Measurements from ENCODE around the gene PACS2.
"Not testable (repeated sequence)": the region's sequence is repeated elsewhere in the genome, so short reads cannot be mapped to it uniquely, and the experiment has no call there.

PACS2 gene

DNA sequence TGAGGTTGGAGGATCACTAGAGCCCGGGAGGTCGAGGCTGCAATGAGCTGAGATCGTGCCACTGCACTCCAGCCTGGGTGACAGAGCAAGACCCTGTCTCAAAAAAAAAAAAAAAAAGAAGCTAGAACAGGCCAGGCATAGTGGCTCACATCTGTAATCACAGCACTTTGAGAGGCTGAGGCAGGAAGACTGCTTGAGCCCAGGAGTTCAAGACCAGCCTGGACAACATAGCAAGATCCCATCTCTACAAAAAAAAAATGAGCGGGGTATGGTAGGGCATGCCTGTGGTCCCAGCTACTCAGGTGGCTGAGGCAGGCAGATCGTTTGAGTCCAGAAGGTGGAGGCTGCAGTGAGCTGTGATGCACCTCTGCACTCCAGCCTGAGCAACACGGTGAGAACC is 25.6 kb upstream of the PACS2 start:
- not testable (repeated sequence) for DNase-seq

DNA sequence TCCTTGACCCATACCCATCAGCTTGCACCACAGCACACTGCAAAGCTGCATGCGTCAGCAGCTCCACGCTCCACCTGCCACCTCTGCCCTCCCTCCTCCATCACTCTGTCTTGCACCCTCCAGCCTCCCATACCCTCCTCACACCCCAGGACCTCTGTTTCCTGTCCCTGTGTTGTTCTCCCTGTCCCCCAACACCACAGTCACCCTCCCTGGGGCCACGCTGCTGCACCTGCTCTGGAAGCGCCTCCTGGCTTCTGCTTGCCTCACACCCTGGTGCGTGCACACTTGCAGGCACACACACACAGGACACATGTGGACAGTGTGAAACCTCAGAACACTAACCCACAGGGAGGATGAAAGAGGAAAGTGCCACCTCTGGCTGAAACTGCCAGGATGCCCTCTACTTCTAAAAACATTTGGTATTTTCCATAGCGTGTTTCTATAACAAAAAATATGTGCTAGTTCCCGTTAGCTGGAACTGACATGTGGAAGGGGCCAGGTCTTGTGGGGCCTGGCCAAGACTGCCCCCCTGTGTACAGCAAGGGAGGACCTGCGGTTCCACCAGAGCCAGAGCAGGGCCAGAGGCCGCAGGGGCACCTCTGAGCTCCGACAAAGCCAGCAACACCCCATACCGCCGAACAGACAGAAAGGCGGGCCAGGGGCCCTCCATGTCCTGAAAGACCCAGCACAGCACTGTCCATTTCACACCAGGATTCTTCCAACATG is 23.8 kb upstream of the PACS2 start:
- no peak for DNase-seq

DNA sequence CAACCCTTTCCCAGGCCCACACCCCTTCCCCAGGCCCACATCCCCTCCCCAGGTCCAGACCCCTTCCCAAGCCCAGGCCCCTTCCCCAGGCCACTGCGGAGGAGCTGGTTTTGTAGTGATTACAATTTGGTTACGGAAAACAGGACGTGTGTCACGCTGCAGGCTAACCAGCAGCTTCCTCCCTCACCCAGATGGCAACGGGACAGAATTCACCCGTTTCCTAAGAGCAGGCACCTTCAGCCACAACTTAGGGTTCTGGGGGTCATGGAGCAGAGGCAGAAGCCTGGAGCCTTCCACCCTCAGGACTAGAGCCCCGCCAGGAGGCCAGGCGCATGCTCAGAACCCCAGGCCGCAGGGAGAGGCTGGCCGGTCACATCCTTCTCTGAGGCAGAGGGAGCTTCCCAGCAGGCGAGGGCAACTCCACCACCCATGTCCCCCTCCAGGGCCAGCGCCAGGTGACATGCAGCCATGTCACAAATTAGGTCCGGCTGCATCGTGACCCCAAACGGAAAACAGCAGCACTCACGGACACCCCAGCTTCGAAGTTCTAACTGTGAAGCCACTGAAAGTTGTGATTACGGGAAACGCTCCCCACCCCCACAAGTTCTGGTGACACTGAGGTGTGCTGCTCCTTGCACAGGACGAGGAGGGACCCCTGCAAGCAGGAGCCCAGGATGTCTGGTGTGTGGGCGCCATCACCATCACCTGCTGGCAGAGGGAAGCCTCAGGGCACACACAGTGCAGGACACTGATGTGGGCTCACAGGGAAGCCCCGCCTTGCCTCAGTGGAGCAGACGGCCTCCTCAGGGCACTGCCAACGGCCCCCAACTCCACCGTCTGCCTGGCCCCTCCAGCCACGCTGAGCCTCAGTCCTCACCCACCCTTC is 21.5 kb upstream of the PACS2 start:
- DNase-seq, result peak in 1 of 4 experiments; percentile 11

DNA sequence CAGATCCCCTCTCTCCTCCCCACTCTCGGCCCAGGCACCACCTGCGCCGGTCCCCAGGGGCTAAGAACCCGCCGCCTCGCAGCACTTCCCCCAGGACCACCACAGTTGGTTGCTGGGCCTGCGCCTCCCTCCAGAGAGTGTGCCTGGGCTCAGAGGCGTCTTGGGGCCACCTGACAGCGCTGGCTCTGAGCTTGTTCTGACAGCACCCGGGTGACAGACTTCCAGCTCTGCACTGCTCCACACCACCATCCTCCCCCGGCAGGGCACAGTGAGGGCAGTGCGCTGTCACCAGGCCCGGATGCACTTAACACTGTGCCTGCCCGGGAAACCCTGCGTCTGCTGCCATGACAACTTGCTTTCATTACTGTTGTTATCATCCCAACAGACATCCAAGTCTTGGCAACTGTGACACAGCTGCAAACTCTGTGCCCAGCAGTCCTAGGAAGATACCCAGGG is 20.4 kb upstream of the PACS2 start:
- peak in 2 of 4 experiments; percentile 28 to 64 for DNase-seq

DNA sequence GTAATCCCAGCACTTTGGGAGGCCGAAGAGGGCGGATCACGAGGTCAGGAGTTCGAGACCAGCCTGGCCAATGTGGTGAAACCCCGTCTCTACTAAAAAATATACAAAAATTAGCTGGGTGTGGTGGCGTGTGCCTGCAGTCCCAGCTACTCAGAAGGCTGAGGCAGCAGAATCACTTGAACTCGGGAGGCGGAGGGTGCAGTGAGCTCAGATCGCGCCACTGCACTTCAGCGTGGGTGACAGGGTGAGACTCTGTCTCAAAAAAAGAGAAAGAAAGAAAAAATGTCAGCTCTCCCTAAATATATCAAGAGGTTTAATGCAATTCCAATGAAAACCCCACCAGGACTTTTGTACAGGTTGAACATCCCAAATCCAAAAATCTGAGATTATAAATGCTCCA is 17.2 kb upstream of the PACS2 start:
- DNase-seq, result not testable (repeated sequence)

DNA sequence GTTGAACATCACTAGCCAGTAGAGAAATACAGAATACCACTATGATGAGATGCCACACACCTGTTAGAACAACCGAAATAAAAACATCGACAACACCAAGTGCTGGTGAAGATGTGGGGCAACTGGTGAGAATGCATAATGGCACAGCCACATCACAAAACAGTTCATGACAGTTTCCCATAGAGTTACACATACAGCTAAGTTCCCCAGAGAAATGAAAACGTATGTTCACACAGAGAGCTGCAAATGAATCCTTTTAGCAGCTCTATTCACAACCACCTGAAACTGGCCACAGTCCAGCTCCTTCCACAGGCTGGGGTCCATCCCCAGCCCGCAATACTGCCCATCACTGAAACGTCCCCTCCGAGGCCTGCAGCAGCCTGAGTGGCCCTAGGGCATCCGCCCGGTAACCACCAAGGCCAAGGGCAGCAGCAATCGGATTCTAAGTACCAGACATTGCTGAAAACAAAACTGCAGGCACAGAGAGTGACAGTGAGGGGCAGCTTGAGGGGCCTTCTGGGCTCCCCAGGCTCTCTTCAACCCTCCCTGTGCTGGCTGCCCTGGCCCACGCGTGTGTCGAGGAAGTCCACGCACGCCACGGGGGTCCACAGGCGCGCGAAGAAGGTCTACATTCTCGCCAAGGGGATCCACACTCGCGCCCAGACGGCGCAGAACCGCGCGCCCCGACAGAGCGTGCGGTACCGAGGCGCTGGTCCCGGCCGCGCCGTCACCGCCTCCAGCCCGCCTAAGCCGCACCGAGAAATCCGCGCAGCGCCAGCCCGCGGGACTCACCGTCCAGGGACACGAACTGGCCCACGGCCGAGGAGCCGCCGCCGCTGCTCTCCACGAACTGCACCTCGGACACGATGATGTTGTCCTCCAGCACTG is 14.7 kb upstream of the PACS2 start:
- DNase-seq, result peak in 1 of 4 experiments; percentile 24

DNA sequence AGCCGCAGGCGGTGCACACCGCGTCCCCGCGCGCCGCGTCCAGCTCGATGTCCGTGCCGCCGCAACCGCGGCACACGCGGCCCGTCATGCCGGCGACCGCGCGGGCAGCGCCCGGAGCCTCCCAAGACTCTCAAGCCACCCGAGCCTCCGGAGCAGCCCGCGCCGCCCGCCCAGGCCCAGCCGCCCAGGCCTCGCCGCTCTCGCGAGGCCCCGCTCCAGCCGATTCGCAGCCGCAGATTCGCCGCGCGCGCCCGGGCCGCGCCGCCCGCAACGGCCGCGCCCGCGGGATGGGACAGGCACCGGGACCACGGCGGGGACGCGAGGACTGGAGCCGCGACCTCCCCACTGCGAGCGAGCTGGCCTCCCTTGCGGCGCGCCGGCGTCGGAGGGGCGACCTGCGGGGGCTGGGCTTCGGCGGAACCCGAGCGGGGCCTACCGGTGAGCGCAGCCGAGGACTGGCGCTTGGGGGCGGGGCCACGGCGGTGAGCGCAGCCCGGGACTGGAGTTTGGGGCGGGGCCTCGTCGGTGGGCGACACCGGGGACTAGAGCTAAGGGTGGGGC is 13.9 kb upstream of the PACS2 start, which contains the start of gene BRF1:
BRF1 (minus strand) TSS at position 460 of the 561 bp plus-strand sequence; CDS start at position 88, 372 bp downstream.
- DNase-seq, result peak; percentile 88 to 97 (median 90)

DNA sequence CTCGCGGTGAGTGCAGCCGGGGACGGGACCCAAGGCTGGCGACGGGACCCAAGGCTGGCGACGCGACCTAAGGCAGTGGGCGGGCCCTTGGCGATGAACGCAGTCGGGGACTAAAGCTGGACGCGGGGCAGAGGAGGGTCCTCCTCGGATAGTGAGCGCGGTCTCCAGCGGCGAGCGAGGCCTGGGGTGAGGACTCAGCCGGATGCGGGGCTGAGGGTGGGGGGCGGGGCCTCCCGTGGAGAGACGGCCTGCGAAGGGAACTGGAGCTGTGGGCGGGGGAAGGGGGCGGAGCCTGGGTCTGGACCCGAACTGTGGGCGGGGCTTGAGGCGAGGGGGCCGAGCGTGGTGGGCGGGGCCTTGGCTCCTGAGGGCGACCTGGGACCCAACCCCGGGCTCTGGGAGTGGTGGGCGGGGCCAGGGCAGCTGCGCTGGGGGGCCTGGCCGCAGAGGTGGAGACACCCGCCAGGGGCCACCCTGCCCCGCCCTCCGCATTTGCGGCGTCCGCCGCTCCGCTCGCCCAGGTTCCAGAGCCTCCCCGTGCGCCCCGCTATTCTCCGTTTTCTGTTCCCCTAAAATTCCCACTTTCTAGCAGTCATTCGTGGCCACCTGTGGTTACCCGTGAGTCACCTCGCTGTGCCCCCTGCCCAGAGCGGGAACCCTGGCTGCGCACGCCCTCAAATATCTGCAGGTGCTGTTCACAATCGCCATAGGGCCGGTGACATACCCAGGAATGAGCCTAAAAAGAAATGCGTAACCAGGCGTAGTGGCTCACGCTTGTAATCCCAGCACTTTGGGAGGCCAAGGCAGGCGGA is 13.2 kb upstream of the PACS2 start:
- peak; percentile 92 to 98 (median 97) for DNase-seq

DNA sequence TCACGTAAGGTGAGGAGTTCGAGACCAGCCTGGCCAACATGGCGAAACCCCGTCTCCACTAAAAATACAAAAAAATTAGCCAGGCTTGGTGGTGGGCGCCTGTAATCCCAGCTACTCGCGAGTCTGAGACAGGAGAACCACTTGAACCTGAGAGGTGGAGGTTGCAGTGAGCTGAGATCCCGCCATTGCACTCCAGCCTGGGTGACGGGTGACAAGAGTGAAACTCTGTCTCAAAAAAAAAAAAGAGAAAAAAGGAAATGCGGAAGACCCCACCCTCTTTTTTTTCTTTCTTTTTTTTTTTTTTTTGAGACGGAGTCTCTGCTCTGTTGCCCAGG is 12.7 kb upstream of the PACS2 start:
- not testable (repeated sequence) for DNase-seq

DNA sequence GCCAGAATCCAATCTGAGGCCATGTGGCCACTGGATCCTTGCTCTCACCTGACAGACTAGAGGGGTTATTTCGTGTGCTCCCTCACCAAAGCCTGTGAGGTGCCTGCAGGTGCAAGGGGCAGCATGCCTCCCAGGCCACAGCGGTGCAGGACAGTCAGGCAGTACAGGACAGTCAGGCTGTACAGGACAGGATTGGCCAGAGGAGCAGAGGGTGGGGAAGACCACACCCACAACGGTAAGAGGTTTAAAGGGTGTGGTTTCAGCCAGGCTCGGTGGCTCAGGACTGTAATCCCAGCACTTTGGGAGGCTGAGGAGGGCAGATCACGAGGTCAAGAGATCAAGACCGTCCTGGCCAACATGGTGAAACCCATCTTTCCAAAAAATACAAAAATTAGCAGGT is 10.6 kb upstream of the PACS2 start:
- DNase-seq, result no peak

DNA sequence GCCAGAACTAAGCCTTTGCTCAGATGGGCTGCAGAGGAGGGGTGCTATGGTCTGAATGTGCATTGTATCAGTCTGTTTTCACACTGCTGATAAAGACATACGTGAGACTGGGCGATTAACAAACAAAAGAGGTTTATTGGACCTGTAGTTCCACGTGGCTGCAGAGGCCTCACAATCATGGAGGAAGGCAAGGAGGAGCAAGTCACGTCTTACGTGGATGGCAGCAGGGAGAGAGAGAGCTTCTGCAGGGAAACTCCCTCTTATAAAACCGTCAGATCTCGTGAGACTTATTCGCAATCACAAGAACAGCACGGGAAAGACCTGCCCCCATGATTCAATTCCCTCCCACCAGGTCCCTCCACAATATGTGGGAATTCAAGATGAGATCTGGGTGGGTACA is 10.0 kb upstream of the PACS2 start:
- no peak for DNase-seq

DNA sequence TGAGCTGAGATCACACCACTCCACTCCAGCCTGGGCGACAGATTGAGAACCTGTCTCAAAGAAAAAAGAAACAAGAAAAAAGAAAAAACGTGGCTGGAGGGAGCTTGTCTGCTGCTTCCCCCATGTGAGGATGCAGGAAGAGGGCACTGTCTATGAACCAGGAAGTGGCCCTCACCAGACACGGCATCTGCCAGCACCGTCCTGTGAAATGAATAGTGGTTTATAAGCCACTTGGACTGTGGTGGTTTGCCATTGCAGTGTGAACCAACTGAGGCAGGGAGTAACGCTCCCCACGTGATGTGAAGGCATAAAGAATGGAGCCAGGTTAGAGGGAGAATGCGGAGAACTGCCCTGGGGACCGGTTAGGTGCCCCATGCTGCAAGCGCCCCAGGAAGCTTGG is 9.2 kb upstream of the PACS2 start:
- DNase-seq, result no peak

DNA sequence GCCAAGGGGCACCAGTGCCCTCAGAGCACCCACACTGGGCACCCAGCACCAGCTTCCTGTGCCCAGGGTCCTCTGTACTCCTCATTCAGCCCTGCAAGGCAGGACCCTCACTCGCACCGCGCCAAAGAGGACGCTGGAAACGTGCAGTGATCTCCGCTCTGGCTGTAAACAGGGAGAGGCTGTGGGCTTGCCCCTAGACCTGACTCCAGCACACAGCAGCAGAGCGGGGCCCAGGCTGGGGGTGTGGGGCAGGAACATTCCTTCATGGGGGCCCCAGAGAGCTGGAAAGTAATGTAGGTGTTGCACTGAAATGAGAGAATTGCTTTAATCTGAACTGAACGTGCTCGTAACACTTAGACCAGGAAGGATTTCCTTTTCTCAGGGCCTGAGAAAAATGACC is 8.8 kb upstream of the PACS2 start:
- DNase-seq, result no peak

DNA sequence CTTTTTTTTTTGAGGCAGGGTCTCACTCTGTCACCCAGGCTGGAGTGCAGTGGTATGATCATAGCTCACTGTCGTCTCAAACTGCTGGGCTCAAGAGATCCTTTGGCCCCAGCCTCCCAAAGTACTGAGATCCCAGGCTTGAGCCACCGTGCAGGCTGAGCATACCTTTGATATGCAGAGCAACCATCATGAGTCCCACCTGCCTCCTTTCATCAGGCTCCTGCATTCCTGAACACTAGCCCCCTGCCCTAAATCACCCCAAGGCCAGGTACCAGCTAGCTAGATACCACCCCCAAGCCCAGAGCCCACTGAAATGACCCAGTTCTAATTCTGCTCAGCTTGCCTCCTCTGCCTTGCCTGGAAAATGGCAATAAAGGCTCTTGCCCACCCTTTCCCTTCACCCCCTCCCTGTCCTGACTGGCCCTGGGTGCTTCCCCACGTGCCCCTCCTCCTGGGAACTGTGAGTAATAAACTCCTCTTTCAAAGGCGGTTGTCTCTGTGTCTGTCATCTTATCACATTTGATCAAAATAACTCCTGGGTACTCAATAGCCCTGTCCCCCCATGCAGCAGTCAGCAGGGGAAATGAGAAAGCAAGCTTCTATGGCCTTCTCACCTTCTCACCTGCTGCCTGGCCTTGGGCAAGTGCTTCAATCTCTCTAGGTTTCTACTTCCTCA is 7.4 kb upstream of the PACS2 start:
- DNase-seq, result no peak

DNA sequence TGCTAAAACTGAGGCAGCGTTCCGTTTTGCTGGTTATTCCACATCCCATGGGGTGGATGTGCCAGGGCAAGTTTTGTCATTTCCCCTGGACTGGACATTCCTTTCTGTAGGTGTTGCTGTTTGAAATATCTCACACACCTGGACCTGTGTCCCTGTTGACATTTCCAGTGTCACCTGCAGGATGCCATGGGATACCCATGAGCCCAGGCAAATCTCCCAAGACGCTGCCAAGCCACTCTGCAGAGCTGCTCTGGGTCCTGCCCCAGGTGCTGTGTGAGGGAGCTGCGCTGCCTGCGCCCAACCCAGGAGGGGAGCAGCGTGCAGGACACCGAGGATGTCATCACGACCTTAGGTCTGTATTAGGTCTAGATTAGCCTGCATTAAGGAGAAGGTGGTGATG is 5.2 kb upstream of the PACS2 start:
- DNase-seq, result no peak

DNA sequence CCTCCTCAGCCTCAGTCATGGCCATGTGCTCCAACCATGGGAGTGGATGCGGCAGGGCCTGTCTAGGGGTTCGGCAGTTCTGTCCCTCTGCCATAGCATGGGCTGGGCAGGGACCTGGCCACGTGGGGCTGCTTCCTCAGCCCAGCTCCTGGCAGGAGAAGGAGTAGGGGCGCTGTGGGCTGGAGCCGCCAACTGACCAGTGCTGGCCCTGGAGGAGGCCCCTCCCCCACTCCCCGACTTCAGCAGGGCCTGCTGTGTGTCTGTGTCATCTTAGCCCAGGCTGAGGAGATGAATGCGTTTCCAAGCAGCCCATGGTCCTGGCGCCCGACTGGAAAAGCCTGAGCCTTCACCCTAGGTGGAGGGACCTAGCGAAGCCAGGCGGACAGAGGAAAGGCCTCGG is 2.7 kb upstream of the PACS2 start:
- no peak for DNase-seq

DNA sequence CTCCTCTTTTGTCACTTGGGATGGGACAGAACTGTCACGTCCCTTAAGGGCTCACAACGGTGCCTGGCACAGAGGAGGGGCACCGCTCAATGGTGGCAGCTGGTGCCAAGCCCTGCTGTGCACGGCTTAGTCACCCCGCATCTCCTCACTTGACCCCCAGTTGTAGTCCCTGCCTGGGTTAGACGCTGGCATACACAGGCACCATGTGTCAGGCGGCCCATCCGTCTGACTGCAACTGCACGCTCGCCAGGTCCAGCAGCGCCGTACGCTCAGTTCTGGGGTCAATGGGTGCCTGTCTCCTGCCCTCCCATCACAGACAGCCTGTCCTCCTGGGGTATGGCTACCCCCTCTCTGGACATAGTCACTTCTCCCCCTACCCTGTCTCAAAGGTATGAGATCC is 1.6 kb upstream of the PACS2 start:
- DNase-seq, result no peak

DNA sequence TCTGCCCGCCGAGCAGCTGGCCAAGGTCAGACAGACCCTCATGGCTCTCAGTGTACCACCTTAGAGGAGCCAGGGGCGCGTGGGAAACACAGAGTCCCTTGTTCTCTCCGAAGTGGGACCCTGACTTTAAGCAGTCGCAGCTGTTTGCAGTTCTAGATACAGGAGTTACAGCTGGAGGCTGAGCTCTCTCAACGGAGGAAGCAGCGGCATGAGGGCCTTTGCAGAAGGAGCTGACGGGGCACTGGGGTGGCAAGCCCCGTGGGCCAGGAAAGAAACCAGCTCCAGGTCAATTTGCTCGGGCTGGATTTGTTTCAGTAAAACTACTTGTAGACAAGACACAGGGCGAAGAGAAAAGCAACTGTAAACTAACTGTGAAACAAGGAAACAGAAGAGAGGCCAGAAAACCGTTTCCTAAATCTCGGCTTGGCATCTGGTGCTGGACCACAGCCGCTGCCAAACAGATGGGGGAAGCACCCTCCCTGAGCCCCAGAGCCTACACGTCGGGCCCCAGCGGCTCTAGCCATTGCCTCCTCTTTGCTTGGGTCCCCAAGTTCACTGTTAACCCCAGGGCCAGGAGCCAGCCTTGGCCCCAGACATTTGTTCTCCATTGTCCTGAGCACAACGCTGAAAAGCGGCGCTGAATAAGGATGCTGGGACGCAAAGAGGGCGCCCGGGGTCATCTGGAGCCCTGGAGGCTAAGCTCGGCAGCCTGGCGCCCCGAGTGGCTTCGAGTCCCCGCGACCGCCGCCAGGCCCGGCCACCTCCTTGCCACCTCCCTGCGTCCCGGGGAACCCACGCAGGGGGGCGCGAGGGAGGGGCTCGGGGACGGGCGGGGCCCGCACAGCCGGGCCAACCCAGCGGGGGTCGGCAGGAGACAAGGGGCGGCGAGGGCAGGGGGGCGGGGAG is 914 bp upstream of the PACS2 start:
- no peak for DNase-seq

DNA sequence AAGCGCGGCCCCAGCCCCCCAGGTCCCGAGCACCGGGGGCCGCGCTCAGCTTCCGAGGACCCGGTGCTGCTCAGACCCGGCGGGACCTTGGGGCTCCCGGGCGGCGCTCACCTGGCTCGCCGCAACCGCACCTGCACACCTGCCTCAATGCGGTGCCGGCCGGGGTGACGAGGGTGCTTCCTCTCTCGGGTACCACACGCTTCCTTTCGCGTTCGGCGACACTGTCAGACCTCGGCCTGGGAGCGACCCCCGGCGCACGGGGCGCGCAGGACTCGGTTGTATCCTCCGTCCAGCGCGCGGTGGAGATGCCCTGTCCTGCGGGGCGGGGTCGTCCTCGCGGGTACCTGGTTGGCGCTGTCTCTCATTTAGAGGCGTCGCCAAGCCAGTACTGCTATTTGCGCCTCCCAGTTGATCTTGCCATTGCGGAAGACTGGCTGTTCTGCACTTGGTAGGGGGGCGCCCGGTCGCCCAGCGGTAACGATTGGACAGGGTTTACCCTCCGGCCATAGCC is 718 bp downstream of the PACS2 start:
- DNase-seq, result peak in 2 of 4 experiments; percentile 19 to 52

Measured in activated naive CD4-positive, alpha-beta T cell (primary cell).